Measurements from ENCODE around the gene RND2. TPM values are rescaled to one million over a fixed set of nuclear protein-coding genes. Genes with fewer than 3 reads are reported as not detected.

Gene RND2
- total and polyA plus RNA-seq, 2 of the 13 experiments (the other 11 are each of a cell fraction or from before 2014, with no cell fraction given): 0.05 to 0.11 TPM

DNA sequence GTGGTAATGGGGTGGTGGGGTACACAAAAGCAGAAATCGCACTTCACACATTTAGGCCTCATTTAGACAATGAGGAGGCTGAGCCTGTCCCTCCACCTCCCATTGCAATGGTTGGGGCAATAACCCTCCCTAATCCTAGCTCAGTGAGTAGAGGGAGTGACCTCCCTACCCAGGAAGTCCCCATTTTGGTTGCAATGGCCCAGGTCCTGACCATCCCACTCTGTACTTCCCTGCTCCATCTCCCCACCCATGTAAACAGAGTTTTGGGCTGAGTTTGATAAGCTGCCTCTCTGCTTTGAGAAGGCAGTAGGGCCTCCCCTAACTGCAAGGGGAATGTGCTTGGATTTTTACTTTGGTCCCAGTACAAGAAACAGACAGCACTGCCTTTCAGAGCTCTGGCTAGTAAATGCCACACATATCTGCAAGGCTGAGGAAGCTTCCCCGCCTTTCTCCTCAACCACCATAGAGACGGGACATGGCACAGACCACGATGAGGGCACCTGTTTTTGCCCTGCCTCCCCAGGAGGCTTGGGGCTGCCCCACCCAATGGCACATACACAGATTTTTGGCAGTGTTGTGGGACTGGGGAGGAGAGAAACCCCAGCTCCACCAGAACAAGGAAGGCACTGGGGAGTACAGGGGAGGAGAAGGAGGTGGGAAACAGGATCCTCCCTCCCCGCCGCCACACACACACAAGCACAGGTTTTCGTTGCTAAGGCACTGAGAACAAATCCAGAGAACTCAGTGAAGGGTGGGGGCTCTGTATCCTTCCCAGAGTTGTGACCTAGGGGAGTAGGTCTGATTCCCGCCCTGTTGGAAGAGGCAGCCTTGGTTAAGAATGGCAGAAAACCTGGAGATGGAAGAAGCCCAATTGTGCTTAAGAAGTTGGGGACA, 10.1 kb upstream of the RND2 start (continued):
- TF ChIP-seq SP4 (CRISPR knock-in tag; IDR thresholded peaks at IDR 0.05) (peak; percentile 38; the same call in 1 of the 2 replicates), ZNF609 (CRISPR knock-in tag; IDR thresholded peaks at IDR 0.05; ENCODE audit: borderline replicate concordance) (no peak), KLF15 (CRISPR knock-in tag; IDR thresholded peaks at IDR 0.05; ENCODE audit: borderline replicate concordance) (no peak), ZNF746 (CRISPR knock-in tag; IDR thresholded peaks at IDR 0.05) (no peak), ZFP1 (CRISPR knock-in tag; IDR thresholded peaks at IDR 0.05) (no peak), ZNF768 (CRISPR knock-in tag; IDR thresholded peaks at IDR 0.05) (no peak), ZSCAN12 (CRISPR knock-in tag; IDR thresholded peaks at IDR 0.05) (no peak), ZUFSP (CRISPR knock-in tag; IDR thresholded peaks at IDR 0.05; ENCODE audit: borderline replicate concordance) (no peak), SPEN (CRISPR knock-in tag; IDR thresholded peaks at IDR 0.05; ENCODE audit: low read depth) (0 out of 2 replicates have a peak, but pooled peaks have one; percentile 9), XBP1 (CRISPR knock-in tag; IDR thresholded peaks at IDR 0.05) (no peak), ZNF75D (CRISPR knock-in tag; IDR thresholded peaks at IDR 0.05; ENCODE audit: borderline replicate concordance) (no peak)
- TF ChIP-seq, protein P1, sequence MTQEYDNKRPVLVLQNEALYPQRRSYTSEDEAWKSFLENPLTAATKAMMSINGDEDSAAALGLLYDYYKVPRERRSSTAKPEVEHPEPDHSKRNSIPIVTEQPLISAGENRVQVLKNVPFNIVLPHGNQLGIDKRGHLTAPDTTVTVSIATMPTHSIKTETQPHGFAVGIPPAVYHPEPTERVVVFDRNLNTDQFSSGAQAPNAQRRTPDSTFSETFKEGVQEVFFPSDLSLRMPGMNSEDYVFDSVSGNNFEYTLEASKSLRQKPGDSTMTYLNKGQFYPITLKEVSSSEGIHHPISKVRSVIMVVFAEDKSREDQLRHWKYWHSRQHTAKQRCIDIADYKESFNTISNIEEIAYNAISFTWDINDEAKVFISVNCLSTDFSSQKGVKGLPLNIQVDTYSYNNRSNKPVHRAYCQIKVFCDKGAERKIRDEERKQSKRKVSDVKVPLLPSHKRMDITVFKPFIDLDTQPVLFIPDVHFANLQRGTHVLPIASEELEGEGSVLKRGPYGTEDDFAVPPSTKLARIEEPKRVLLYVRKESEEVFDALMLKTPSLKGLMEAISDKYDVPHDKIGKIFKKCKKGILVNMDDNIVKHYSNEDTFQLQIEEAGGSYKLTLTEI (CRISPR knock-in tag; conservative IDR thresholded peaks at IDR 0.05): no peak
- TF ChIP-seq, protein P2, sequence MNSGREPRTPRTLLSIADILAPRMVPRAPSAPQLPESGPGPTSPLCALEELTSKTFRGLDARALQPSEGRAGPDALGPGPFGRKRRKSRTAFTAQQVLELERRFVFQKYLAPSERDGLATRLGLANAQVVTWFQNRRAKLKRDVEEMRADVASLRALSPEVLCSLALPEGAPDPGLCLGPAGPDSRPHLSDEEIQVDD (CRISPR knock-in tag; IDR thresholded peaks at IDR 0.05; ENCODE audit: borderline replicate concordance): no peak
- TF ChIP-seq, protein P3, sequence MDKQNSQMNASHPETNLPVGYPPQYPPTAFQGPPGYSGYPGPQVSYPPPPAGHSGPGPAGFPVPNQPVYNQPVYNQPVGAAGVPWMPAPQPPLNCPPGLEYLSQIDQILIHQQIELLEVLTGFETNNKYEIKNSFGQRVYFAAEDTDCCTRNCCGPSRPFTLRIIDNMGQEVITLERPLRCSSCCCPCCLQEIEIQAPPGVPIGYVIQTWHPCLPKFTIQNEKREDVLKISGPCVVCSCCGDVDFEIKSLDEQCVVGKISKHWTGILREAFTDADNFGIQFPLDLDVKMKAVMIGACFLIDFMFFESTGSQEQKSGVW (CRISPR knock-in tag; IDR thresholded peaks at IDR 0.05; ENCODE audit: borderline replicate concordance): no peak
- TF ChIP-seq, protein P4, sequence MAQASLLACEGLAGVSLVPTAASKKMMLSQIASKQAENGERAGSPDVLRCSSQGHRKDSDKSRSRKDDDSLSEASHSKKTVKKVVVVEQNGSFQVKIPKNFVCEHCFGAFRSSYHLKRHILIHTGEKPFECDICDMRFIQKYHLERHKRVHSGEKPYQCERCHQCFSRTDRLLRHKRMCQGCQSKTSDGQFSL (CRISPR knock-in tag; IDR thresholded peaks at IDR 0.05): no peak

Data from HepG2 (cell line).